ENCODE measurements around the gene HNRNPA0. TPM values are rescaled to one million over a fixed set of nuclear protein-coding genes. Genes with fewer than 3 reads are reported as not detected.

Gene HNRNPA0
- total RNA-seq, 4 donors from 2014 or later = 8.8 to 12.8 (median 10.4) TPM

GRCh38 chr5:137737349-137738131, 16.6 kb downstream of the HNRNPA0 start:
- TF ChIP-seq CTCF (IDR thresholded peaks at IDR 0.05; ENCODE audit: low read depth) = no peak

GRCh38 chr5:137736496-137736895, 17.7 kb downstream of the HNRNPA0 start:
- TF ChIP-seq CTCF (IDR thresholded peaks at IDR 0.05; ENCODE audit: low read depth) = no peak

GRCh38 chr5:137735555-137736284, 18.4 kb downstream of the HNRNPA0 start, which contains the start of gene KLHL3:
TSS of gene KLHL3 (minus strand) at chr5:137736089. CDS start at chr5:137735646, 443 bp downstream.
- no peak for TF ChIP-seq CTCF (IDR thresholded peaks at IDR 0.05; ENCODE audit: low read depth)

GRCh38 chr5:137734962-137735554, 19.1 kb downstream of the HNRNPA0 start:
- no peak for TF ChIP-seq CTCF (IDR thresholded peaks at IDR 0.05; ENCODE audit: low read depth)

GRCh38 chr5:137734331-137734730, 19.8 kb downstream of the HNRNPA0 start:
- no peak for TF ChIP-seq CTCF (IDR thresholded peaks at IDR 0.05; ENCODE audit: low read depth)

GRCh38 chr5:137733922-137734321, 20.2 kb downstream of the HNRNPA0 start:
- no peak for TF ChIP-seq CTCF (IDR thresholded peaks at IDR 0.05; ENCODE audit: low read depth)

GRCh38 chr5:137733006-137733405, 21.2 kb downstream of the HNRNPA0 start:
- TF ChIP-seq CTCF (IDR thresholded peaks at IDR 0.05; ENCODE audit: low read depth) = no peak
